ENCODE data around the gene CHRNA5.

DNA sequence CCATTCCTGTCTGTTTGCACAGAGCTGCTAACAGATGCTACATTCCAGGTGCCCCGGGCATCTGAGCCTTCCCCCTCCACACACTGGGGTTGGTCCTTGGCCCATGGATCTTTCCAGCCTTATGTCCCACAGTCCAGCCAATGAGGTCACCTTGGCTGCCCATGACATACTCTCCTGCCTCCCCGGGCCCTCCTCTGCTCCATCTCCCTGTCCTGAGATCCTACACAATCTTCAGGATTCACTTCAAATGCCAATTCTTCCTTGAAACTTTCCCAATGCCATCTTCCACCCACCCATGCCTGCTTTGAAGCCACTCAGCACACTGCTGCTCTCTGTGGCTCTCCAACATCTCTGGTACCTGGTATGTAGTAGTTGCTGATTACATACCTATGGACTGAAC is 51.2 kb downstream of the CHRNA5 start:
- no peak for TF ChIP-seq TAF1 (IDR thresholded peaks at IDR 0.05; ENCODE audit: low read depth, low read length)
- no peak for TF ChIP-seq POLR2AphosphoS5 (IDR thresholded peaks at IDR 0.05; ENCODE audit: low read depth, low read length)
